BJ (cell line): ENCODE measurements around the gene IDH3G. TPM values are rescaled to one million over a fixed set of nuclear protein-coding genes. Genes with fewer than 3 reads are reported as not detected.

Experiments
- CTCF ChIA-PET: fragments of 350-600 bp; formaldehyde crosslinking; extraction: SDS; loops from one replicate; lab custom pipeline; 2021; ENCODE audit warnings: antibody characterized with exemption, inconsistent platforms; lab: Yijun Ruan, JAX
- POLR2A ChIA-PET: fragments of 300-600 bp; sonication (Branson Sonifier 250); formaldehyde crosslinking; extraction: SDS; loops from one replicate; lab custom pipeline; 2021; ENCODE audit warnings: antibody characterized with exemption; lab: Charles Lee
- DNase-seq: peaks from one replicate; pipeline ENCODE4 v3.0.0-alpha.2; 2011; ENCODE audit warnings: low read depth
- H3K27me3 ChIP-seq: 2 replicates; pipeline ENCODE4 v1.6.0; 2011; ENCODE audit warnings: low read length; ENCODE audit not compliant: control insufficient read depth, insufficient read depth
- H3K36me3 ChIP-seq: 2 replicates; pipeline ENCODE4 v1.5.1; 2011; ENCODE audit warnings: low read length; ENCODE audit not compliant: control insufficient read depth, insufficient read depth
- H3K4me3 ChIP-seq: 2 replicates; pipeline ENCODE4 v1.5.1; 2011; ENCODE audit warnings: low read depth, mild to moderate bottlenecking, control low read depth, low read length
- polyA plus RNA-seq: library from polyadenylated mRNA; depleted of rRNA; stranded (reverse); fragments of >200 nt; gene quantifications from 2 replicates; pipeline ENCODE4 v1.2.3, GENCODE V29; 2011
- TF ChIP-seq, protein P1 (sequence below): IDR thresholded peaks from 2 replicates; pipeline ENCODE4 v1.5.1; 2011; ENCODE audit warnings: low read depth, mild to moderate bottlenecking, control low read depth, inconsistent platforms, low read length, moderate library complexity; ENCODE audit not compliant: insufficient read depth

The IDH3G gene
- polyA plus RNA-seq, 1 experiment = 99.2 TPM

DNA sequence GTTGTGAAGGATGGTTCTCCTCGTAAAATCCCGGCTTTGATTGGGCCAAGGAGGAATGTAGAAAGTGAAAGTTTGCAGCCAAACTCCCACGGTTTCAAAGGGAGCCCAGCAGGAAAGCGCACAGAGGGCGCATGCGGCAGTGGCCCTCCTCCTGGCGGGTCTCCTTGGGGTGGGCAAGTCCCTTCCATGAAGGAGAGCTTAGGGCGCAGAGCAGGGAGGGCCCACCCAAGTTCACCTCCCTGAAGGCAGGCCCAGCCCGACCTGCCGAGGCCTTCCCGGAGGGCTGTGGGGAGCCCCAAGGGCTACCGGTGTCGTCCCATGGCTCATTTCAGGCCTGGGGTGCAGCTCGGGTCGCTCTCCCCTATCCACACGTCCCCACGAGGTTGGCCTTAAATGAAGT, 34.1 kb upstream of the IDH3G start:
- POLR2A ChIA-PET = no interaction called here
- peaks cover 11% of the 10 kb centered on the region; the same call in 1 of the 2 replicates for H3K27me3 ChIP-seq

DNA sequence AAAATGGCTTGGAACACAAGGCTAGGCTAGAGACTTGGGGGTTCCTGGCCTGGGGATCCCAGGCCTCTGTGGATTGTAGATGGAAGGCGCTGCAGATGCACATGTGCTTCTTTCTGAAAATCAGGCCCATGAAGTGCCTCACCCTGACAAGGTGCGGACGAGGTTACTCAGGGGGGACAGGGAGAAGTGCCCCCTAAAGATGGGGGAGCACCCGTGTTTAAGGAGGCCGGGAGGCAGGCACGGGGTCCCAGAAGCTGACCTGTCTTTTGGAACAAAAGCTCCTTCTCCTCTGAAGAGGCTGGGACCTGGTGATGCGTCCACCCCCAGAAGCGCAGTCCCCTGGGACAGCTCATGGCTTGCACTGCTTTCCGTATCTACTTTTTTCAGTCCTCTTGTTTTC, 33.7 kb upstream of the IDH3G start:
- ChIA-PET CTCF (no interaction called here), POLR2A (no interaction called here)
- TF ChIP-seq, protein P1, sequence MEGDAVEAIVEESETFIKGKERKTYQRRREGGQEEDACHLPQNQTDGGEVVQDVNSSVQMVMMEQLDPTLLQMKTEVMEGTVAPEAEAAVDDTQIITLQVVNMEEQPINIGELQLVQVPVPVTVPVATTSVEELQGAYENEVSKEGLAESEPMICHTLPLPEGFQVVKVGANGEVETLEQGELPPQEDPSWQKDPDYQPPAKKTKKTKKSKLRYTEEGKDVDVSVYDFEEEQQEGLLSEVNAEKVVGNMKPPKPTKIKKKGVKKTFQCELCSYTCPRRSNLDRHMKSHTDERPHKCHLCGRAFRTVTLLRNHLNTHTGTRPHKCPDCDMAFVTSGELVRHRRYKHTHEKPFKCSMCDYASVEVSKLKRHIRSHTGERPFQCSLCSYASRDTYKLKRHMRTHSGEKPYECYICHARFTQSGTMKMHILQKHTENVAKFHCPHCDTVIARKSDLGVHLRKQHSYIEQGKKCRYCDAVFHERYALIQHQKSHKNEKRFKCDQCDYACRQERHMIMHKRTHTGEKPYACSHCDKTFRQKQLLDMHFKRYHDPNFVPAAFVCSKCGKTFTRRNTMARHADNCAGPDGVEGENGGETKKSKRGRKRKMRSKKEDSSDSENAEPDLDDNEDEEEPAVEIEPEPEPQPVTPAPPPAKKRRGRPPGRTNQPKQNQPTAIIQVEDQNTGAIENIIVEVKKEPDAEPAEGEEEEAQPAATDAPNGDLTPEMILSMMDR = no peak
- H3K4me3 ChIP-seq = no peak overlapping the region
- no peaks in the 10 kb centered on the region for H3K36me3 ChIP-seq
- DNase-seq = no peak
- H3K27me3 ChIP-seq = peaks cover 11% of the 10 kb centered on the region; the same call in 1 of the 2 replicates

More for the DNA sequence above, 34.1 kb upstream of the IDH3G start:
- CTCF ChIA-PET = interaction anchor here (0.6 kb wide), 1 partner anchor 142 kb away, joined by 3 read pairs; no protein-coding TSS in a partner anchor
- DNase-seq = no peak
- H3K4me3 ChIP-seq = no peak overlapping the region
- TF ChIP-seq, protein P1 = no peak
- no peaks in the 10 kb centered on the region for H3K36me3 ChIP-seq

DNA sequence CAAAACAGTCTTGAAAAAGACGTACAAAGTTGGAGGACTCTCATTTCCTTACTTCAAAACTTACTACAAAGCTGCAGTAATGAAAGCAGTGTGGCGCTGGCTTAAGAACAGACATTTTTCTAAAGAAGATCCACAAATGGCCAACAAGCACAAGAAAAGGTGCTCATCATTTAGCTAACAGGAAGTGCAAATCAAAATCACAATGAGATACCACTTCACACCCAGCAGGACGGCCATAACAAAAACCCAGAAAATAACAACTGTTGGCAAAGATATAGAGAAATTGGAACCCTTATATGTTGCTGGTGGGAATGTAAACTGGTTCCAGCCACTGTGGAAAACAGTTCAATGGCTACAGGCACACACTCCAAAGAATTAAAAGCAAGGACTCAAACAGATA, 32.8 kb upstream of the IDH3G start:
- ChIA-PET POLR2A (no interaction called here), CTCF (no interaction called here)
- no peak overlapping the region for H3K4me3 ChIP-seq
- TF ChIP-seq, protein P1 = no peak
- no peak for DNase-seq
- H3K36me3 ChIP-seq = no peaks in the 10 kb centered on the region
- peaks cover 8% of the 10 kb centered on the region; the same call in 1 of the 2 replicates for H3K27me3 ChIP-seq

DNA sequence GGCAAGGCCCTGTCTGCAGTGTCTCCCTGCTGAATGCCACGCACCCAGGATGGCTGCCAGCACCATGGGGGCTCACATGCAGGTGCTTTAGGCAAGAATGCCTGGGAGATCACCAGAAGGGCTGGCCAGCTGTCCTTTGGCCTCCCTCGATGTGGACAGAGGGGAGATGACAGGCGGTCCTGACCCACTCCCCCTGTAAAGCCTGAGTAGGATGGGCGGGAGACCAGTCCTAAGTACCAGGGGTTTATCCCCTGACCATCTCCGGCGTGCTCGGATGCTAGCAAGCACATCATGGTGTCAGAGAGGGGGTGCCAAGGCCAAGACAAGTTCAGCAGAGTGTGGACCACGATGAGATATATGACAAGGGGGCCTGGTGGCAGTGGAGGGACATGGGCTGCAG, 30.9 kb upstream of the IDH3G start:
- Histone ChIP-seq H3K4me3 (no peak overlapping the region), H3K36me3 (no peaks in the 10 kb centered on the region), H3K27me3 (0 out of 2 replicates have a peak, but pooled peaks cover 2% of the 10 kb centered on the region)
- ChIA-PET POLR2A (no interaction called here), CTCF (no interaction called here)
- no peak for DNase-seq
- TF ChIP-seq, protein P1 = no peak

DNA sequence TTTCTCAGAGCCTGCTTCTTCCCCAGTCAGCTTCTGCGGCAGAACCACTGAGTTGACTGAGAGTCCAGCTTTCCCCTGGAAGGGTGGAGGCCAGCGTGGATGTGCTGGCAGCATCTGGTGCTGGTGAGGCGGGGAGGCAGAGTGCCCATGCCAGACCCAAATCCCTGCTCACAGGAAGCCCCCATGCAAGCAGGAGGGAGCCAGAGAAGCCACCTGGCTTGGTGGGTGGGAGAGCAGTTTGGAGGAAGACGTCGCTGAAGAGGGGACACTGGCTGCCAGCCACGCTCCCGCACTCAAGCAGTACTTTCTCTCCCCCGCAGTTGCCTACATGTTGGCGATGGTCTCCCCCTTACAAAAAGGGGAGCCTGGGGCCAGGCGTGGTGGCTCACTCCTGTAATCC, 30.2 kb upstream of the IDH3G start:
- ChIA-PET CTCF (no interaction called here), POLR2A (no interaction called here)
- 0 out of 2 replicates have a peak, but pooled peaks cover 2% of the 10 kb centered on the region for H3K27me3 ChIP-seq
- TF ChIP-seq, protein P1 = no peak
- no peak for DNase-seq
- H3K36me3 ChIP-seq = no peaks in the 10 kb centered on the region
- H3K4me3 ChIP-seq = no peak overlapping the region
